Measurements from ENCODE around the gene EPHA5. TPM values are rescaled to one million over a fixed set of nuclear protein-coding genes. Genes with fewer than 3 reads are reported as not detected.

Gene EPHA5
- total RNA-seq, 5 donors from 2014 or later (not counting 1 experiment from before 2014, with no cell fraction given): not detected

GRCh38 chr4:65669111-65670019 is 924 bp downstream of the EPHA5 start:
- H3K9me3 Mint-ChIP-seq: peaks cover 0 to 7% (median 4%) of the 10 kb centered on the region in 3 donors
- no peak overlapping the region for H3K27ac Mint-ChIP-seq
- POLR2A ChIA-PET: no interaction called here
- peaks cover 34 to 39% of the 10 kb centered on the region in 2 donors for H3K27me3 Mint-ChIP-seq
- H3K4me1 Mint-ChIP-seq: peaks cover 0 to 4% (median 3%) of the 10 kb centered on the region in 3 donors
- 9% methylated on average over 56 of the region's 60 CpGs for WGBS (ENCODE audit: insufficient coverage)
- ATAC-seq (replicated peaks in 1 of 4) (no peak), DNase-seq (no peak)
- Histone ChIP-seq H3K27me3 (replicated peaks in 1 of 2; ENCODE audit: control insufficient read depth in 2 of 2, extremely low read depth in 1 of 2, insufficient read depth in 2 of 2, low read length in 1 of 2) (peaks cover 27 to 30% of the 10 kb centered on the region in 2 experiments), H3K4me1 (ENCODE audit: control insufficient read depth in 1 of 2, extremely low read depth in 1 of 2, insufficient read depth in 2 of 2, low read length in 2 of 2) (no peaks in the 10 kb centered on the region), H3K9me3 (no peaks in the 10 kb centered on the region), H3K4me3 (ENCODE audit: control insufficient read depth in 1 of 2, extremely low read depth in 1 of 2, low read length in 1 of 2) (no peak overlapping the region), H3K36me3 (ENCODE audit: control insufficient read depth in 2 of 2, extremely low read depth in 1 of 2, insufficient read depth in 1 of 2, low read length in 1 of 2) (no peaks in the 10 kb centered on the region), H3K27ac (ENCODE audit: low read length) (no peak overlapping the region)
- peak overlapping the region in 1 of 3 donors; percentile 18 for H3K4me3 Mint-ChIP-seq
- CTCF ChIA-PET: no interaction called here
- H3K36me3 Mint-ChIP-seq: no peaks in the 10 kb centered on the region

- no peak overlapping the region for H3K4me3 ChIP-seq (ENCODE audit: control insufficient read depth in 1 of 2, extremely low read depth in 1 of 2, low read length in 1 of 2)
- no peaks in the 10 kb centered on the region for H3K4me1 ChIP-seq (ENCODE audit: control insufficient read depth in 1 of 2, extremely low read depth in 1 of 2, insufficient read depth in 2 of 2, low read length in 2 of 2)
- peaks cover 34 to 38% of the 10 kb centered on the region in 2 donors for H3K27me3 Mint-ChIP-seq
- no peak overlapping the region for H3K27ac ChIP-seq (ENCODE audit: low read length)
- H3K4me3 Mint-ChIP-seq: no peak overlapping the region
- WGBS (ENCODE audit: insufficient coverage): 20% methylated on average over 21 of the region's 32 CpGs
- peaks cover 0 to 4% (median 3%) of the 10 kb centered on the region in 3 donors for H3K4me1 Mint-ChIP-seq
- peaks cover 27 to 28% of the 10 kb centered on the region in 2 experiments for H3K27me3 ChIP-seq (replicated peaks in 1 of 2; ENCODE audit: control insufficient read depth in 2 of 2, extremely low read depth in 1 of 2, insufficient read depth in 2 of 2, low read length in 1 of 2)
- ChIA-PET POLR2A (no interaction called here), CTCF (no interaction called here)
- no peaks in the 10 kb centered on the region for H3K36me3 ChIP-seq (ENCODE audit: control insufficient read depth in 2 of 2, extremely low read depth in 1 of 2, insufficient read depth in 1 of 2, low read length in 1 of 2)
- peaks cover 0 to 7% (median 4%) of the 10 kb centered on the region in 3 donors for H3K9me3 Mint-ChIP-seq
- no peak for DNase-seq
- H3K36me3 Mint-ChIP-seq: no peaks in the 10 kb centered on the region
- no peak overlapping the region for H3K27ac Mint-ChIP-seq
- ATAC-seq (replicated peaks in 1 of 4): no peak
- no peaks in the 10 kb centered on the region for H3K9me3 ChIP-seq
These were observed 1.8 kb downstream of the EPHA5 start for GRCh38 chr4:65668201-65669089.

- Histone ChIP-seq H3K36me3 (ENCODE audit: control insufficient read depth in 2 of 2, extremely low read depth in 1 of 2, insufficient read depth in 1 of 2, low read length in 1 of 2) (no peaks in the 10 kb centered on the region), H3K4me1 (ENCODE audit: control insufficient read depth in 1 of 2, extremely low read depth in 1 of 2, insufficient read depth in 2 of 2, low read length in 2 of 2) (no peaks in the 10 kb centered on the region), H3K27ac (ENCODE audit: low read length) (no peak overlapping the region), H3K27me3 (replicated peaks in 1 of 2; ENCODE audit: control insufficient read depth in 2 of 2, extremely low read depth in 1 of 2, insufficient read depth in 2 of 2, low read length in 1 of 2) (peaks cover 27% of the 10 kb centered on the region in 2 experiments), H3K9me3 (no peaks in the 10 kb centered on the region), H3K4me3 (ENCODE audit: control insufficient read depth in 1 of 2, extremely low read depth in 1 of 2, low read length in 1 of 2) (no peak overlapping the region)
- no peak overlapping the region for H3K27ac Mint-ChIP-seq
- CTCF ChIA-PET: no interaction called here
- no peaks in the 10 kb centered on the region for H3K36me3 Mint-ChIP-seq
- no peak for ATAC-seq (replicated peaks in 1 of 4)
- no peak for DNase-seq
- H3K27me3 Mint-ChIP-seq: peaks cover 34 to 35% of the 10 kb centered on the region in 2 donors
- H3K4me1 Mint-ChIP-seq: peaks cover 0 to 4% (median 3%) of the 10 kb centered on the region in 3 donors
- no peak overlapping the region for H3K4me3 Mint-ChIP-seq
- peaks cover 0 to 4% (median 4%) of the 10 kb centered on the region in 3 donors for H3K9me3 Mint-ChIP-seq
- POLR2A ChIA-PET: no interaction called here
- 19% methylated on average over 2 of the region's 10 CpGs for WGBS (ENCODE audit: insufficient coverage)
These were observed 2.7 kb downstream of the EPHA5 start for GRCh38 chr4:65667506-65668041.

- H3K4me3 Mint-ChIP-seq: no peak overlapping the region
- no peak for DNase-seq
- no peak for ATAC-seq (replicated peaks in 1 of 4)
- Histone ChIP-seq H3K4me3 (ENCODE audit: control insufficient read depth in 1 of 2, extremely low read depth in 1 of 2, low read length in 1 of 2) (no peak overlapping the region), H3K27ac (ENCODE audit: low read length) (no peak overlapping the region), H3K9me3 (no peaks in the 10 kb centered on the region), H3K4me1 (ENCODE audit: control insufficient read depth in 1 of 2, extremely low read depth in 1 of 2, insufficient read depth in 2 of 2, low read length in 2 of 2) (no peaks in the 10 kb centered on the region), H3K27me3 (replicated peaks in 1 of 2; ENCODE audit: control insufficient read depth in 2 of 2, extremely low read depth in 1 of 2, insufficient read depth in 2 of 2, low read length in 1 of 2) (peaks cover 22 to 27% of the 10 kb centered on the region in 2 experiments), H3K36me3 (ENCODE audit: control insufficient read depth in 2 of 2, extremely low read depth in 1 of 2, insufficient read depth in 1 of 2, low read length in 1 of 2) (no peaks in the 10 kb centered on the region)
- POLR2A ChIA-PET: no interaction called here
- peaks cover 3 to 4% (median 4%) of the 10 kb centered on the region in 3 donors for H3K9me3 Mint-ChIP-seq
- H3K36me3 Mint-ChIP-seq: no peaks in the 10 kb centered on the region
- no peak overlapping the region for H3K27ac Mint-ChIP-seq
- CTCF ChIA-PET: no interaction called here
- peaks cover 0 to 4% (median 3%) of the 10 kb centered on the region in 3 donors for H3K4me1 Mint-ChIP-seq
- peaks cover 21 to 28% of the 10 kb centered on the region in 2 donors for H3K27me3 Mint-ChIP-seq
- 67% methylated on average over 1 of the region's 3 CpGs for WGBS (ENCODE audit: insufficient coverage)
These were observed 4.3 kb downstream of the EPHA5 start for GRCh38 chr4:65665771-65666523.

GRCh38 chr4:65661471-65661870 is 8.8 kb downstream of the EPHA5 start:
- no peak overlapping the region for H3K4me3 Mint-ChIP-seq
- peaks cover 0 to 8% (median 3%) of the 10 kb centered on the region in 3 donors for H3K9me3 Mint-ChIP-seq
- no CpG with 5 or more reads among the region's 1 CpG for WGBS (ENCODE audit: insufficient coverage)
- H3K4me1 ChIP-seq (ENCODE audit: control insufficient read depth in 1 of 2, extremely low read depth in 1 of 2, insufficient read depth in 2 of 2, low read length in 2 of 2): no peaks in the 10 kb centered on the region
- ATAC-seq (replicated peaks in 1 of 4) (no peak), DNase-seq (no peak)
- no peak overlapping the region for H3K27ac Mint-ChIP-seq
- ChIA-PET POLR2A (no interaction called here), CTCF (no interaction called here)
- no peak overlapping the region for H3K27ac ChIP-seq (ENCODE audit: low read length)
- no peaks in the 10 kb centered on the region for H3K4me1 Mint-ChIP-seq
- no peaks in the 10 kb centered on the region for H3K36me3 ChIP-seq (ENCODE audit: control insufficient read depth in 2 of 2, extremely low read depth in 1 of 2, insufficient read depth in 1 of 2, low read length in 1 of 2)
- H3K36me3 Mint-ChIP-seq: no peaks in the 10 kb centered on the region
- no peaks in the 10 kb centered on the region for H3K9me3 ChIP-seq
- H3K4me3 ChIP-seq (ENCODE audit: control insufficient read depth in 1 of 2, extremely low read depth in 1 of 2, low read length in 1 of 2): no peak overlapping the region
- no peaks in the 10 kb centered on the region for H3K27me3 Mint-ChIP-seq
- H3K27me3 ChIP-seq (replicated peaks in 1 of 2; ENCODE audit: control insufficient read depth in 2 of 2, extremely low read depth in 1 of 2, insufficient read depth in 2 of 2, low read length in 1 of 2): peaks cover 0 to 2% of the 10 kb centered on the region in 2 experiments

- H3K36me3 ChIP-seq (ENCODE audit: control insufficient read depth in 2 of 2, extremely low read depth in 1 of 2, insufficient read depth in 1 of 2, low read length in 1 of 2): no peaks in the 10 kb centered on the region
- peaks cover 0 to 8% (median 3%) of the 10 kb centered on the region in 3 donors for H3K9me3 Mint-ChIP-seq
- ChIA-PET CTCF (no interaction called here), POLR2A (no interaction called here)
- 57% methylated on average over 1 of the region's 1 CpG for WGBS (ENCODE audit: insufficient coverage)
- no peaks in the 10 kb centered on the region for H3K4me1 ChIP-seq (ENCODE audit: control insufficient read depth in 1 of 2, extremely low read depth in 1 of 2, insufficient read depth in 2 of 2, low read length in 2 of 2)
- peaks cover 0 to 2% of the 10 kb centered on the region in 2 experiments for H3K27me3 ChIP-seq (replicated peaks in 1 of 2; ENCODE audit: control insufficient read depth in 2 of 2, extremely low read depth in 1 of 2, insufficient read depth in 2 of 2, low read length in 1 of 2)
- no peaks in the 10 kb centered on the region for H3K4me1 Mint-ChIP-seq
- H3K9me3 ChIP-seq: no peaks in the 10 kb centered on the region
- H3K27ac ChIP-seq (ENCODE audit: low read length): no peak overlapping the region
- H3K36me3 Mint-ChIP-seq: no peaks in the 10 kb centered on the region
- H3K4me3 Mint-ChIP-seq: no peak overlapping the region
- H3K27me3 Mint-ChIP-seq: no peaks in the 10 kb centered on the region
- ATAC-seq (replicated peaks in 1 of 4): no peak
- no peak for DNase-seq
- H3K4me3 ChIP-seq (ENCODE audit: control insufficient read depth in 1 of 2, extremely low read depth in 1 of 2, low read length in 1 of 2): no peak overlapping the region
- H3K27ac Mint-ChIP-seq: no peak overlapping the region
These were observed 12.2 kb downstream of the EPHA5 start for GRCh38 chr4:65658117-65658516.

Measured in T-cell (primary cell).